ENCODE data around the gene SH3TC2. TPM values are rescaled to one million over a fixed set of nuclear protein-coding genes. Genes with fewer than 3 reads are reported as not detected.

The SH3TC2 gene
- total RNA-seq, 1 donor from 2014 or later: 1.4 TPM

DNA sequence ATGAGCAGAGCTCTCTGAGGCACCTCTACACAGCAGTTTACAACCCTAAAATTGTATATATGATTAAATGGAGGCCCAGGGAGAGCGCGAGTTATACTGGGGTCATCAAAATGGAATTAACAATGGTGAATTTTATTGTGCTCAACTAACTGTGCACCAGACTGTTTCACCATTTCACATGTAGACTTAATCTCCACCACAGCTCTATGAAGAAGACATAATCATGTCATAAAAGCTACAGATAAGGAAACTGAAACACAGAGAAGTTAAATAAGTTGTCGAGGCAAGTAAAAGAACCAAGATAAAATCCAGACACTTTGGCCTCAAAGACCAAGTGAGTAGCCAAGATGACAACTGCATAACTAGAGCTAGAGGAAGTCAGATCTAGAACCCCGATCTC is 1.5 kb downstream of the SH3TC2 start:
- Histone ChIP-seq H3K27ac (peak overlapping the region; percentile 55), H3K4me3 (no peak overlapping the region), H3K9me3 (no peaks in the 10 kb centered on the region), H3K36me3 (no peaks in the 10 kb centered on the region), H3K4me1 (peaks cover 17% of the 10 kb centered on the region), H3K27me3 (no peaks in the 10 kb centered on the region)
- no peak for TF ChIP-seq CTCF (IDR thresholded peaks at IDR 0.05)
- no peak for ATAC-seq
- no peak for DNase-seq
- intact Hi-C loops (cut with DNase I): no loop called here

DNA sequence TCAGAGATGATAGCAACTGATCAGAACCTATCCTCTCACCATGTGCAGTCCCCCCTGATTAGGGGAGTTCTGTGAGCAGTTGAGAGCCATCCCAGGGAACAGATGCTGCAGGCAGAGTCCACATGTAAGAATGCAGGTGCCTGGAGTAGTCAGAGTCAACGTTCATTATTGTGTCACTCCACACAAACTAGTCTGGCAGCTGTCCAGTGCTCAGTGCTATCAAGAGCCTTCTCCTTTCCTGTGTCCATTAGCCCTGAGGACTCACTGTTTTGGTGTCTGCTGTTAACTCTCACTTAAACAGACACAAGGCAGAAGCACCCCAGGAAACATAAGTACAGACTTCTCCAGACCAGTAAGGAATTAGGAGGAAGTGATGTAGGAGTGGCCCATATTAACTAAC is 2.5 kb downstream of the SH3TC2 start:
- TF ChIP-seq CTCF (IDR thresholded peaks at IDR 0.05): no peak
- H3K36me3 ChIP-seq: no peaks in the 10 kb centered on the region
- ATAC-seq (peak; percentile 41), DNase-seq (no peak)
- intact Hi-C loops (cut with DNase I): no loop called here
- H3K27ac ChIP-seq: no peak overlapping the region
- no peaks in the 10 kb centered on the region for H3K27me3 ChIP-seq
- peaks cover 17% of the 10 kb centered on the region for H3K4me1 ChIP-seq
- H3K4me3 ChIP-seq: no peak overlapping the region
- no peaks in the 10 kb centered on the region for H3K9me3 ChIP-seq

DNA sequence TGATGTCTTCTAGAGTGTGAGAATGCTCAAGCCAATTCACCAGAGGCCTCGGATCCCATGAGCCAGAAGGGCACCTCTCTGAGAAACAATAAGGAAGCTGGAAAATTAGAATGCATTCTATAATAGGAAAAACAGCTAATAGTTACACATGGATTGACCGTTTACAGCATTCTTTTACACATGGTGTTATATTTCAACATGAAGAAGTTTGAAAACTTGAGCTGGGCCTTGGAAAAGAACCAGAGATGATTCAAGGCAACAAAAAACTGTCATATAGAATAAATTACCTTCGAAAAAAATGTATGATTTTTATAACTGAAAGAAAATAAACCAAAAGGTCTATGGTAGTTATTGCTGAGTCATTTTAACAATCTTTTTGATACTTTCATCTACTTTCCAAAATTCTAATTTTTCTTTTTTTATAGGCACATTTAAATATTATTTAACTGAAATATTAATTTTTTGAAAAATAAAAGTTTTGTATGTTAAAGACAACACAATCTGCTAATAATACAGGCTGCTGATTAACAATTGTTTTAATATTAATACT is 6.2 kb downstream of the SH3TC2 start:
- intact Hi-C loops (cut with DNase I): no loop called here
- H3K27ac ChIP-seq: no peak overlapping the region
- no peaks in the 10 kb centered on the region for H3K27me3 ChIP-seq
- no peak for ATAC-seq
- no peak for TF ChIP-seq CTCF (IDR thresholded peaks at IDR 0.05)
- H3K9me3 ChIP-seq: no peaks in the 10 kb centered on the region
- no peak for DNase-seq
- no peaks in the 10 kb centered on the region for H3K36me3 ChIP-seq
- H3K4me1 ChIP-seq: no peaks in the 10 kb centered on the region
- H3K4me3 ChIP-seq: no peak overlapping the region

GRCh38 chr5:149054416-149054815 is 8.4 kb downstream of the SH3TC2 start:
- intact Hi-C loops (cut with DNase I): no loop called here
- no peaks in the 10 kb centered on the region for H3K9me3 ChIP-seq
- DNase-seq: no peak
- no peak for TF ChIP-seq CTCF (IDR thresholded peaks at IDR 0.05)
- no peak for ATAC-seq
- H3K27ac ChIP-seq: no peak overlapping the region
- no peak overlapping the region for H3K4me3 ChIP-seq
- no peaks in the 10 kb centered on the region for H3K36me3 ChIP-seq
- H3K4me1 ChIP-seq: no peaks in the 10 kb centered on the region
- H3K27me3 ChIP-seq: no peaks in the 10 kb centered on the region

- intact Hi-C loops (cut with DNase I): no loop called here
- no peaks in the 10 kb centered on the region for H3K9me3 ChIP-seq
- no peak for TF ChIP-seq CTCF (IDR thresholded peaks at IDR 0.05)
- peak; percentile 16 for ATAC-seq
- H3K27ac ChIP-seq: no peak overlapping the region
- H3K4me1 ChIP-seq: no peaks in the 10 kb centered on the region
- H3K36me3 ChIP-seq: no peaks in the 10 kb centered on the region
- no peak for DNase-seq
- no peaks in the 10 kb centered on the region for H3K27me3 ChIP-seq
- H3K4me3 ChIP-seq: no peak overlapping the region
Observed at GRCh38 chr5:149053072-149053695, 9.7 kb downstream of the SH3TC2 start.

All from upper lobe of right lung (tissue), 1 donor.